ENCODE results near the gene FER1L5.

DNA sequence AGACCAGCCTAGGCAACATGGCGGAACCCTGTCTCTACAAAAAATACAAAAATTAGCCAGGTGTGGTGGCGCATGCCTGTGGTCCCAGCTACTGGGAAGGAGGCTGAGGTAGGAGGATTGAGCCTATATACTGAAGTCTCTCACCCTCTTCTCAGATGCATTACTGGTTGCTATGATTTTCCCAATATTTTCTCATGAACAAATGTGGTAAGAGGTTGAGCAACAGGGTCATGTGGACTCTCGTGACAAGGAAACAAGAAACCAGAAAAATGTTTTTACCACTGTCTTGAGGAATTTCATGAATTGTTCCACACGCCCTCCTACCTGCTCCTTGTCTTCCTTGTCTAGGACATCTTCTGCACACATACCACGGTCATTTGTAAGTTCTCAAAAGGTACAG, 84.9 kb downstream of the FER1L5 start:
- TF ChIP-seq EZH2phosphoT487 (IDR thresholded peaks at IDR 0.05; ENCODE audit: unreplicated experiment) (no peak), ZNF331 (CRISPR knock-in tag; IDR thresholded peaks at IDR 0.05; ENCODE audit: low read depth) (no peak), STAT1 (IDR thresholded peaks at IDR 0.05; ENCODE audit: unreplicated experiment) (no peak), POLR2AphosphoS5 (IDR thresholded peaks at IDR 0.05; ENCODE audit: low read depth) (no peak), JUNB (IDR thresholded peaks at IDR 0.05; ENCODE audit: unreplicated experiment) (no peak), EZH2 (IDR thresholded peaks at IDR 0.05; ENCODE audit: low read depth, unreplicated experiment) (no peak), ZNF114 (CRISPR knock-in tag; IDR thresholded peaks at IDR 0.05) (no peak), NANOG (IDR thresholded peaks at IDR 0.05; ENCODE audit: borderline replicate concordance) (no peak), CREB1 (CRISPR knock-in tag; IDR thresholded peaks at IDR 0.05; ENCODE audit: low read depth) (no peak)
- TF ChIP-seq, protein P1, sequence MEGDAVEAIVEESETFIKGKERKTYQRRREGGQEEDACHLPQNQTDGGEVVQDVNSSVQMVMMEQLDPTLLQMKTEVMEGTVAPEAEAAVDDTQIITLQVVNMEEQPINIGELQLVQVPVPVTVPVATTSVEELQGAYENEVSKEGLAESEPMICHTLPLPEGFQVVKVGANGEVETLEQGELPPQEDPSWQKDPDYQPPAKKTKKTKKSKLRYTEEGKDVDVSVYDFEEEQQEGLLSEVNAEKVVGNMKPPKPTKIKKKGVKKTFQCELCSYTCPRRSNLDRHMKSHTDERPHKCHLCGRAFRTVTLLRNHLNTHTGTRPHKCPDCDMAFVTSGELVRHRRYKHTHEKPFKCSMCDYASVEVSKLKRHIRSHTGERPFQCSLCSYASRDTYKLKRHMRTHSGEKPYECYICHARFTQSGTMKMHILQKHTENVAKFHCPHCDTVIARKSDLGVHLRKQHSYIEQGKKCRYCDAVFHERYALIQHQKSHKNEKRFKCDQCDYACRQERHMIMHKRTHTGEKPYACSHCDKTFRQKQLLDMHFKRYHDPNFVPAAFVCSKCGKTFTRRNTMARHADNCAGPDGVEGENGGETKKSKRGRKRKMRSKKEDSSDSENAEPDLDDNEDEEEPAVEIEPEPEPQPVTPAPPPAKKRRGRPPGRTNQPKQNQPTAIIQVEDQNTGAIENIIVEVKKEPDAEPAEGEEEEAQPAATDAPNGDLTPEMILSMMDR (conservative IDR thresholded peaks at IDR 0.05; ENCODE audit: low read depth in 2 of 2) = no peak
- TF ChIP-seq, protein P2, sequence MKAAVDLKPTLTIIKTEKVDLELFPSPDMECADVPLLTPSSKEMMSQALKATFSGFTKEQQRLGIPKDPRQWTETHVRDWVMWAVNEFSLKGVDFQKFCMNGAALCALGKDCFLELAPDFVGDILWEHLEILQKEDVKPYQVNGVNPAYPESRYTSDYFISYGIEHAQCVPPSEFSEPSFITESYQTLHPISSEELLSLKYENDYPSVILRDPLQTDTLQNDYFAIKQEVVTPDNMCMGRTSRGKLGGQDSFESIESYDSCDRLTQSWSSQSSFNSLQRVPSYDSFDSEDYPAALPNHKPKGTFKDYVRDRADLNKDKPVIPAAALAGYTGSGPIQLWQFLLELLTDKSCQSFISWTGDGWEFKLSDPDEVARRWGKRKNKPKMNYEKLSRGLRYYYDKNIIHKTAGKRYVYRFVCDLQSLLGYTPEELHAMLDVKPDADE (IDR thresholded peaks at IDR 0.05) = no peak
- TF ChIP-seq, protein P3, sequence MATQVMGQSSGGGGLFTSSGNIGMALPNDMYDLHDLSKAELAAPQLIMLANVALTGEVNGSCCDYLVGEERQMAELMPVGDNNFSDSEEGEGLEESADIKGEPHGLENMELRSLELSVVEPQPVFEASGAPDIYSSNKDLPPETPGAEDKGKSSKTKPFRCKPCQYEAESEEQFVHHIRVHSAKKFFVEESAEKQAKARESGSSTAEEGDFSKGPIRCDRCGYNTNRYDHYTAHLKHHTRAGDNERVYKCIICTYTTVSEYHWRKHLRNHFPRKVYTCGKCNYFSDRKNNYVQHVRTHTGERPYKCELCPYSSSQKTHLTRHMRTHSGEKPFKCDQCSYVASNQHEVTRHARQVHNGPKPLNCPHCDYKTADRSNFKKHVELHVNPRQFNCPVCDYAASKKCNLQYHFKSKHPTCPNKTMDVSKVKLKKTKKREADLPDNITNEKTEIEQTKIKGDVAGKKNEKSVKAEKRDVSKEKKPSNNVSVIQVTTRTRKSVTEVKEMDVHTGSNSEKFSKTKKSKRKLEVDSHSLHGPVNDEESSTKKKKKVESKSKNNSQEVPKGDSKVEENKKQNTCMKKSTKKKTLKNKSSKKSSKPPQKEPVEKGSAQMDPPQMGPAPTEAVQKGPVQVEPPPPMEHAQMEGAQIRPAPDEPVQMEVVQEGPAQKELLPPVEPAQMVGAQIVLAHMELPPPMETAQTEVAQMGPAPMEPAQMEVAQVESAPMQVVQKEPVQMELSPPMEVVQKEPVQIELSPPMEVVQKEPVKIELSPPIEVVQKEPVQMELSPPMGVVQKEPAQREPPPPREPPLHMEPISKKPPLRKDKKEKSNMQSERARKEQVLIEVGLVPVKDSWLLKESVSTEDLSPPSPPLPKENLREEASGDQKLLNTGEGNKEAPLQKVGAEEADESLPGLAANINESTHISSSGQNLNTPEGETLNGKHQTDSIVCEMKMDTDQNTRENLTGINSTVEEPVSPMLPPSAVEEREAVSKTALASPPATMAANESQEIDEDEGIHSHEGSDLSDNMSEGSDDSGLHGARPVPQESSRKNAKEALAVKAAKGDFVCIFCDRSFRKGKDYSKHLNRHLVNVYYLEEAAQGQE (IDR thresholded peaks at IDR 0.05; ENCODE audit: unreplicated experiment) = no peak
- TF ChIP-seq, protein P4, sequence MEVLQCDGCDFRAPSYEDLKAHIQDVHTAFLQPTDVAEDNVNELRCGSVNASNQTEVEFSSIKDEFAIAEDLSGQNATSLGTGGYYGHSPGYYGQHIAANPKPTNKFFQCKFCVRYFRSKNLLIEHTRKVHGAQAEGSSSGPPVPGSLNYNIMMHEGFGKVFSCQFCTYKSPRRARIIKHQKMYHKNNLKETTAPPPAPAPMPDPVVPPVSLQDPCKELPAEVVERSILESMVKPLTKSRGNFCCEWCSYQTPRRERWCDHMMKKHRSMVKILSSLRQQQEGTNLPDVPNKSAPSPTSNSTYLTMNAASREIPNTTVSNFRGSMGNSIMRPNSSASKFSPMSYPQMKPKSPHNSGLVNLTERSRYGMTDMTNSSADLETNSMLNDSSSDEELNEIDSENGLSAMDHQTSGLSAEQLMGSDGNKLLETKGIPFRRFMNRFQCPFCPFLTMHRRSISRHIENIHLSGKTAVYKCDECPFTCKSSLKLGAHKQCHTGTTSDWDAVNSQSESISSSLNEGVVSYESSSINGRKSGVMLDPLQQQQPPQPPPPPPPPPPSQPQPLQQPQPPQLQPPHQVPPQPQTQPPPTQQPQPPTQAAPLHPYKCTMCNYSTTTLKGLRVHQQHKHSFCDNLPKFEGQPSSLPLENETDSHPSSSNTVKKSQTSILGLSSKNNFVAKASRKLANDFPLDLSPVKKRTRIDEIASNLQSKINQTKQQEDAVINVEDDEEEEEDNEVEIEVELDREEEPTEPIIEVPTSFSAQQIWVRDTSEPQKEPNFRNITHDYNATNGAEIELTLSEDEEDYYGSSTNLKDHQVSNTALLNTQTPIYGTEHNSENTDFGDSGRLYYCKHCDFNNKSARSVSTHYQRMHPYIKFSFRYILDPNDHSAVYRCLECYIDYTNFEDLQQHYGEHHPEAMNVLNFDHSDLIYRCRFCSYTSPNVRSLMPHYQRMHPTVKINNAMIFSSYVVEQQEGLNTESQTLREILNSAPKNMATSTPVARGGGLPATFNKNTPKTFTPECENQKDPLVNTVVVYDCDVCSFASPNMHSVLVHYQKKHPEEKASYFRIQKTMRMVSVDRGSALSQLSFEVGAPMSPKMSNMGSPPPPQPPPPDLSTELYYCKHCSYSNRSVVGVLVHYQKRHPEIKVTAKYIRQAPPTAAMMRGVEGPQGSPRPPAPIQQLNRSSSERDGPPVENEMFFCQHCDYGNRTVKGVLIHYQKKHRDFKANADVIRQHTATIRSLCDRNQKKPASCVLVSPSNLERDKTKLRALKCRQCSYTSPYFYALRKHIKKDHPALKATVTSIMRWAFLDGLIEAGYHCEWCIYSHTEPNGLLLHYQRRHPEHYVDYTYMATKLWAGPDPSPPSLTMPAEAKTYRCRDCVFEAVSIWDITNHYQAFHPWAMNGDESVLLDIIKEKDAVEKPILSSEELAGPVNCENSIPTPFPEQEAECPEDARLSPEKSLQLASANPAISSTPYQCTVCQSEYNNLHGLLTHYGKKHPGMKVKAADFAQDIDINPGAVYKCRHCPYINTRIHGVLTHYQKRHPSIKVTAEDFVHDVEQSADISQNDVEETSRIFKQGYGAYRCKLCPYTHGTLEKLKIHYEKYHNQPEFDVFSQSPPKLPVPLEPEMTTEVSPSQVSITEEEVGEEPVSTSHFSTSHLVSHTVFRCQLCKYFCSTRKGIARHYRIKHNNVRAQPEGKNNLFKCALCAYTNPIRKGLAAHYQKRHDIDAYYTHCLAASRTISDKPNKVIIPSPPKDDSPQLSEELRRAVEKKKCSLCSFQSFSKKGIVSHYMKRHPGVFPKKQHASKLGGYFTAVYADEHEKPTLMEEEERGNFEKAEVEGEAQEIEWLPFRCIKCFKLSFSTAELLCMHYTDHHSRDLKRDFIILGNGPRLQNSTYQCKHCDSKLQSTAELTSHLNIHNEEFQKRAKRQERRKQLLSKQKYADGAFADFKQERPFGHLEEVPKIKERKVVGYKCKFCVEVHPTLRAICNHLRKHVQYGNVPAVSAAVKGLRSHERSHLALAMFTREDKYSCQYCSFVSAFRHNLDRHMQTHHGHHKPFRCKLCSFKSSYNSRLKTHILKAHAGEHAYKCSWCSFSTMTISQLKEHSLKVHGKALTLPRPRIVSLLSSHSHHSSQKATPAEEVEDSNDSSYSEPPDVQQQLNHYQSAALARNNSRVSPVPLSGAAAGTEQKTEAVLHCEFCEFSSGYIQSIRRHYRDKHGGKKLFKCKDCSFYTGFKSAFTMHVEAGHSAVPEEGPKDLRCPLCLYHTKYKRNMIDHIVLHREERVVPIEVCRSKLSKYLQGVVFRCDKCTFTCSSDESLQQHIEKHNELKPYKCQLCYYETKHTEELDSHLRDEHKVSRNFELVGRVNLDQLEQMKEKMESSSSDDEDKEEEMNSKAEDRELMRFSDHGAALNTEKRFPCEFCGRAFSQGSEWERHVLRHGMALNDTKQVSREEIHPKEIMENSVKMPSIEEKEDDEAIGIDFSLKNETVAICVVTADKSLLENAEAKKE (CRISPR knock-in tag; IDR thresholded peaks at IDR 0.05) = no peak
